IPS-11a (cell line): ENCODE results near the gene FH.

Experiments
- H3K4me3 ChIP-seq: one replicate; pipeline ENCODE4 v1.5.1; 2013; ENCODE audit warnings: low read depth, low read length, control low read depth

FH gene

GRCh38 chr1:241460098-241460873 lies 59.3 kb downstream of the FH start:
- H3K4me3 ChIP-seq: no peak overlapping the region

GRCh38 chr1:241459186-241459802 lies 60.3 kb downstream of the FH start:
- H3K4me3 ChIP-seq: no peak overlapping the region

GRCh38 chr1:241457421-241457820 lies 62.1 kb downstream of the FH start:
- H3K4me3 ChIP-seq: no peak overlapping the region

- H3K4me3 ChIP-seq: no peak overlapping the region
Measured at GRCh38 chr1:241456743-241457142, 62.8 kb downstream of the FH start.

GRCh38 chr1:241453732-241454131 lies 65.8 kb downstream of the FH start:
- no peak overlapping the region for H3K4me3 ChIP-seq

- H3K4me3 ChIP-seq: no peak overlapping the region
Measured at GRCh38 chr1:241451956-241452355, 67.6 kb downstream of the FH start.
